Stimulated activated CD4-positive, alpha-beta T cell treated with anti-CD3 and anti-CD28 coated beads, Interleukin-4, amount 100 ng/mL, for 24 hours (primary cell): ENCODE measurements around the gene NBPF1.
"Not testable (repeated sequence)": the region's sequence is repeated elsewhere in the genome, so short reads cannot be mapped to it uniquely, and the experiment has no call there.

Experiments
- DNase-seq: peaks from one replicate; pipeline ENCODE4 v3.0.0-alpha.2; 2020

Gene NBPF1

DNA sequence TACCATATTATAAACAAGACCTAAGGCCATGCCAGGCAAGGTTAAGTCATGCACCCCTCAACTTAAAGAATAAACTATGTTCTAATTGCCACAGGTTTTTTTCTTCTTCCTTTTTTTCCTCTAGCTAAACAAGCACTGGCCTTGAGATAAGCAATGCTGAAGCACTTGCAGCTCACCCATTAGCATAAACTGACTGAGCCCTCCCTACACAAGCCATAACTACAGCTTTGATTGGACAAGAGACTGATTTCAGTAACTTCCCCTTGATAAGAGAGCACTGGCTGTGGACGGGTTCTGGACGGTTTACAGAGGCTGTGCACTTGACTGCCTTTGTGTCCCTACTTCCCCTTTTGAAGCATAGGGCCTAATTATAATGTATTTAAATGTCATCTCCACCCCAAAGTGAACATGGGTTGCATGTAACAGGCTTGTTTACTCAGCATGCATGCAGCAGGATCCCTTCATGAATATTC, 72.9 kb downstream of the NBPF1 start:
- DNase-seq: not testable (repeated sequence)

DNA sequence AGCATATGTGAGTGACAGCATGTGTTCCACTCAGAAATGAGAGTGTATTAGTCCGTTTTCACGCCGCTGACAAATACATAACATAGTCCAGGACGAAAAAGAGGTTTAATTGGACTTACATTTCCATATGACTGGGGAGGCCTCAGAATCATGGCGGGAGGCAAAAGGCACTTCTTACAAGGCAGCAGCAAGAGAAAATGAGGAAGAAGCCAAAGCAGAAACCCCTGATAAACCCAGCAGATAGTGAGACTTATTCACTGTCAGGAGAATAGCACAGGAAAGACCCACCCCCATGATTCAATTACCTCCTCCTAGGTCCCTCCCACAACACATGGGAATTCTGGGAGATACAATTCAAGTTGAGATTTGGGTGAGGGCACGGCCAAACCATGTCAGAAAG, 75.8 kb downstream of the NBPF1 start:
- DNase-seq: not testable (repeated sequence)

DNA sequence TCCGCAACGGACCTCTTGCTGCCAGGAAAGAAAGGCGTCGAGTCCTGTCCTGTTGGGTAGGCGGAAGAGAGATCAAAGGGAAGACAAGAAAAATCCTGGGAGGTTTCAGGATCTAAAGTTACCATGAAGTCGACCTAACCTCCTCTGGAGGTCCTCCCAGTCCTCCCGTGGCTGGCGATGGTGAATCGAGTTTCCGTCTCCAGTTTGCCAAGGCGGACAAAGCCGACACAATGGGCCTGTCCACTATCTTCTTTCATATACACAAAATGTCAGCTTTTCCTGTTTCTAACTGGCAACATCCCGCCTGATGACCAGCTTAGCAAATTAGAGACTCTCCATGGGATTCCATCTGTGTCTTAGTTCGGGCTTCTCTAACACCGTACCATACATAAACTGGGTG, 76.6 kb downstream of the NBPF1 start:
- DNase-seq: not testable (repeated sequence)

DNA sequence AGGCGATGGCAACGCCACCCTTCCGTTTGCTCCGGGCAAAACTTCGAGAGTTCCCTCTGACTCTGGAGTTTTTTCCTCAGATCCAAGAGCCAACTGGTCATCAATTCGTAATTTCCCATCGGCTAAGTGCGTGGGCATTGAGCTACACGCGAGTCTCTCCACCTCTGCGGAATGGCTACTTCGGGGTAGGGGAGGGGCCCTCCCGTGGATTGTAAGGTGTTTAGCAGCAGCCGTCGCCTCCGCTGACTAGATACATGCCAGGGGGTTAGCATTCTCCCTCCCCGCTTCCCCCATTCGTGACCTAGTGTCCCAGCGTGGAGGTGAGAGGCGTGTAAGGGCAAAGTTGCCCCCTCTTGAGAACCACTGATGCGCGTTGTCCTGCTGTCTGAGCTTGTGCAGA, 77.5 kb downstream of the NBPF1 start:
- DNase-seq: not testable (repeated sequence)

DNA sequence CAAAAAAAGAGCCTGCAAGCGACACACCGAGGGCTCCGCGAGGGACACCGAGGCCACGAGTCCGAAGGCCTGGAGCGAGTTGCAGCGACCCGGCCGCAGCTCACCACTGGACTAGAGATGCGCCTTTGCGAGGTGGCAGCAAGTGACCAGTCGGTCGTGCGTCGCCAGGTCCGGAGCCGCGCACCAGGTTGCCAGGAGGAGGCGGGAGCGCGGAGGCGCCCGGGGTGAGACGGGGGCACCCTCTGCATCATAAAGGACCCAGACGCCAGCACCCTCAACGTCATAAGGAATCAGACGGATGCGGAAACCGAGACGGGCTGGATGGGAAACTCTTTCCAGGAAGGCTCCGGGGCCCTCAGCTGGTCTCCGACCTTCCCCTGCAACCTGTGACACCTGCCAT, 77.9 kb downstream of the NBPF1 start:
- not testable (repeated sequence) for DNase-seq

DNA sequence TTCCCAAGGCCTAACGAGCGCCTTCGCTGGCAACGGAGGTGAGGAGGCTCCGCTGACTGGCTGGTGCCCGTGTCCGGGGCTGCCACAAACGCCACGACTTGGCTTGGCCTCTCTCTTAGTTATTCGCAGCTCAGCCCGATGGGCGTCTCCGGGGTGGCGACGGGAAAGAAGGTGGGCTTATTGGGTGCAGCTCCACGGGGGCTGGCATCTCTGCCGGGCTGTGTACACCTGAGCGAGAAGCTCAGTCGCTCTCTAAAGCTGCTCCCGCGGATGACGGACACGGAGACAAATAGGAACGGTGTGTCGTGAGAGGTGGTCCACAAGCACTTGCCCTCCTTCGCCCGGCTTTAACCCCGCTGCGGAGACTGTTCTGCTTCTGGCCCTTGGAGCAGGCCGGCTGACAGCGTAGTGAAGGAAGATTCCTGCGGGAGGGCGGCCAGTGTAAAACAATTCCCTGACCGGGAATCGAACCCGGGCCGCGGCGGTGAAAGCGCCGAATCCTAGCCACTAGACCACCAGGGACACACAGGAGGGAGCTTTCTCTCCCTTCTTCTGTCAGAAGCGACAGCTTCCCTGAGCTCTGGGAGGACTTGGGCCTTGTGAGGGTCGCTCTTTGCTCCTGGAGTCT, 78.4 kb downstream of the NBPF1 start:
- DNase-seq: peak; percentile 52

DNA sequence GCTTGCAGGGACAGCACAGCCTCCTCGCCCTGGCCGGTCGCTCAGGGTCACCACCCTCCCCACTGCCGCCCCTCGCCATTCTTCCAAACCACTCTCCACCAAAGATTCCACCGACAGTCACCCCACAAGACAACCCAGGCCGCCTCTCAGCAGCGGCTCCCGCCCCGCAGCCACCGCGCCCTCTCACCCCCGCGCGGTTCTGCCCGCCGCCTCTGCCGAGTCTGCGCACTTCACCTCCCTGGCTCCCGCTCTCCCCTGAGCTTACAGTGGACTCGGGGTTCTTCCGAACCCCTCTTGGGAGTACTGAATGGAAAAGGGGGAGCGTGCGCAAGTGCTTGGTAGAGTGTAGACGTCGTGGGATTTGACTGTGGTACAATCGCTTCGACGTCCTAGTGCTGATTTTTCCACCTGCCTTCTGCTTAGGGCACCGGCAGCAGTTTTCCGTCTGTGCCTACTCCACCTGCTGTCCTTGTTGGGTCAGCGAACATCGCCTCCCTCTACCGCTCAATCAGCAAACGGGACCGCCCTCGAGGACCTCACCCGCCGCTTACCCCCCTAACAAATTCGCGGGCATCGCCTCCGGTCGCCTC, 79.0 kb downstream of the NBPF1 start:
- not testable (repeated sequence) for DNase-seq

DNA sequence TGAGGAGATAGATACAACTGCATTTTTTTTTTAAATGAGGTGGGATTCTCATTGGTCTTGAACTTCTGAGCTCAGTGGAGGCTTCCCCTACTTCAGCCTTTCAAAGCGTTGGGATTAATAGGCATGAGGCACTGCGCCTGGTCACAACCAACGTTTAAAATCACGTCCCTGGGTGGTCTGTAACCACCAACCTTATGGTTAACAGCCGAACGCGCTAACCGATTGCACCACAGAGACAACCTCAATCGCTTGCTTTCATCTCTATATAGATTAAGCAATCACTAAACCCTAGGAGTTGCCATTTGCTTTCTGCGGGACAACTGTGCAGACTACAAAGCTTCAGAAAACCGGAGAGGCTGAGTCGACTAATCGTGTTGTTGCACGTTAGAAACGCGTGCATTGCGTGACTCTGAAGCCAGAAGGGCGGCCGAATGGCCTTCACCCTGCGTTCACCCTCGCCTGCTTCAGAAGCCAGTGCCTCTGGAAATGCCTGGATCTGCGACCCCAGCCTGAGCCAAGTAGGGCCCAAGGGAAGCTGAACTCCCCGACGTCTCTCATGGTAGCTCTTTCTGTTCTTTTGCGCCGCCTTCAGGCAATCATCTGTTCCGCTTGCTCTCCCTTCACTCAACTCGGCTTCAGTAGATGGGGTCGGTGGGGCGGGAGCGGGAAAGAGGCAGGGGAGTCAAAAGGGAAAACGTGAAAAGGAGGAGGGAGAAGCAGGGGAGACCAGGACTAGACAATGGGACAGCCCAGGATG, 81.0 kb downstream of the NBPF1 start:
- DNase-seq: not testable (repeated sequence)

DNA sequence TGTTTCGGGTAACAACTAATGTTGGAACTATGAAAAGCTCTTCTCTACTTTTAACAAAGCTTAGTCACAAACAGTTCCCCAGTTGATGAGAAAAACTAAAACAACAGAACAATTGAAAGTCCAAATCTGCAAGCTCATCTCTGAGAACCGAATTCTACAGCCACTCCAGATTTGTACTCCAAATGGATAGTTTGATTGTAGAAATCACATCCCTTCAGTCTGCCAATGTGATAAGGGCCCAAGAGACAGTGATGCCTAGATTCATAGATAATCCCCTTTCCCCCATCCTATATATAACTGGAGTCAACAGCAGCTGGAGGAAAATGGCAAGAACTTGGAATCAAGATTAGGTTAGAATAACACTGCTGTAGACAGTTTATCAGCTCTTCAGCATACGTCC, 85.0 kb downstream of the NBPF1 start:
- DNase-seq: not testable (repeated sequence)

DNA sequence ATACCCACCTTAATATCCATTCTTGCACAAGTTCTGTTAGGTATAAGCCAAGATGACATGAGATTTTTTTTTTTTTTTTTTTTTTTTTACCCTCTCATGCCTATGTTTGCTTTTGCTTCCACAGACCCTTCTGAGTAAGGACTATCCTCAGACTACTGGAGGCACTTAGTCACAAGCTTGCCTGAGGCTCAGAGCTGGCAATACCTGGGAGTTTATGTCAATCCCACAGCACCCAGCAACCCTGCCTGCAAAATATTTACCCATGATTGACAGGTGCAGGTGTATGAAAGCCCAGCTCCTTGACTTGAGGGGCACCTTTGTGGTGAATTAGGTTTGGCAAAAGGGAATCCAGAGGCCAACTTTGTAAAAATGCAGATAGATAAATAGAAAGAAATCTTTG, 87.6 kb downstream of the NBPF1 start:
- DNase-seq: not testable (repeated sequence)

DNA sequence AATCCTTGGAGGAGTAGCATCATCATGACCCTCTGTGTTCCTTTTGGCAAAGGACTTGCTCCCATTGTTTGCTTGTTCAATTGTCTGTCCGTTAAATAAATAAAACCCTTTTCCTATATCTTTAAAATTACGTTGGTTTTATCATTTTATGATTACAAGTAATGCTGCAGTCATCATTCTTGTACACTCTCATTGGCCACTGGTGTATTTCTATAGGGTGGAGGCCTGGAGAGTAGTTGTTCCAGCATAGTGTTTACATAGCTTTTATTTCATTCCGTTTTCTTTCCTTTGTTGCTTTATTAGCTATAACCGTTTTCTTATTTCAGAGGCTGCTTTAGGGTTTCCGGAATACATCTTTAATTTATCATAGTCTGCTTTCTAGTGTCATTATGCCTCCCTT, 91.7 kb downstream of the NBPF1 start:
- DNase-seq: not testable (repeated sequence)

DNA sequence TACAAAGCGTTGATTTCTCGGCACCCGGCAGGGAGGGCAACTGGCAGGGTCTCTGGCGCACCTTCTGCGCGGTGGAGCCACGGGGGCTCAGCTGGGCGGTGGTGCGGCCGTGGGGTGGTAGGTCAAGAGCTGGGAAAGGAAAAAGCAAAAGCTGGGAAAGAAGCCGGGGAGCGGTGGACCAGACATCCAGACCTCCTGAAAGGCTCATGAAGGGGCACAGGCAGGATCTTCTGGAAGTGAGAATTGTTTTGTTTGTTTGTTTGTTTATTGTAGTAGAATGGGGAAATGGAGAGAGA, 92.1 kb downstream of the NBPF1 start:
- no peak for DNase-seq

DNA sequence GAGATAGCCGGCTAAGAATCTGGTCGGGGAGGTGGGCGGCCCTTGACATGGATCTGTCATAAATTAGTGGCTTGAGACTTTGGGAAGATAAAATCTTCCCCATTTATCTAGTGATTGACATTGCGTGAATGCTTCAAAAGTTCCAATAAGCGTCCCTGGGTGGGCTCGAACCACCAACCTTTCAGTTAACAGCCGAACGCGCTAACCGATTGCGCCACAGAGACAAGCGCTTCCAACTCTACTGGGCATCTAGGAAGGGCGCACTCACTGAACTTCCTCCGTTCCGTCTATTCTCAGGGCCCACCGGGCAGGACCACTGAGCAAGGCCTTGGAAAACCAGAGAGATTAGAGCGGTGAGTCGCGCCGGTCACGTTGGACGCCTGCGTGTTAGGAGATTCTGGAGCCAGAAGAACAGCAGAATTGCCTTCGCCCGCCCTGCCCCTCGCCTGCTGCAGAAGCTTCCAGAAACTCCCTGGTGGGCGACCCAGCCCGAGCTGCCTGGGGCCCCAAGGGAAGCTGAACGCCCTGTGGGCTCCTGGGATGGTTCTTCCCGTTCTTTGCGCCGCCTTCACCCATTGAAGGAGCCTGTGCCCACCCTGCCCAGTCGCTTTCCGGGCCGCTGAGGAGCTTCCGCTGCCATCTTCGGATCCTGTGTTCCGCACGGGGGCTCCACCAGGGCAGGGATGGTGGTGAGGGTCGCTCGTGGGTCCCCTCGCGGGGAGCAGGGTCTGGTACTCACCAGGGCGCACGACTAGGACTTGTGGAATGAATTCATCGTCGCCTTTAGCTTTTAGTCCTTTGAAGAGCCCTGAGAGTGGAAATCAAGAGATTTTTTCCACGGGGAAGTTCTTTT, 92.7 kb downstream of the NBPF1 start:
- not testable (repeated sequence) for DNase-seq

DNA sequence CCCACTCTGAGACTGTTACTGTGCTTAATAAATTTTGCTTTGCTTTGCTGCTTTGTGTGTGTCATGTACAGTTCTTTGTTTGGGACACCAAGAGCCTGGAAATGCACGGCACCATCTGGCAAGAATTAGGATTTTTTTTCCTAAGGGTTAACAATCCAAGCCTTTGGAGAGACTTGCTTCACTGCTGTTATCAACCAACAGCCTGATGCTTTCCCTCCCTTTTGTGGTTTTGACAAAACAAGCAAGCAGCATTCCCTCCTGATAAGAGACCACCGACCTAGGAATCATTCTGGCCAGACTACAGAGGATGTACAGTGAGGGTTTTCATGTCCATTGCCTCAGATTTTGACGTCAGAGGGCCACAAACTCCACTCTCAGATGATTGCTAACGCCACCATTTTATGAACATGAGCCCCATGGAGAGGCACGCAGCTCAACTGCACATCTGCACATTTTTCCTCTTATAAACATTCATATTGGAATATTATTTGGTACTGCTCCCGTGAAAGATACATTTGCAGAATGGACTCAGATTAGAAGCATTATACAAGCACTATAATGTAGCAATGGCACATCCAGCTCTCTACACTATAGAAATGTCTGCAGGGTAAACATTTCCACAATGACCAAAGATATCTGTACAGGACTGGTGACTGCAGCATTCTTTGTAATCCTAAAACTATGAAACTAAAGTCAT, 94.0 kb downstream of the NBPF1 start:
- not testable (repeated sequence) for DNase-seq

DNA sequence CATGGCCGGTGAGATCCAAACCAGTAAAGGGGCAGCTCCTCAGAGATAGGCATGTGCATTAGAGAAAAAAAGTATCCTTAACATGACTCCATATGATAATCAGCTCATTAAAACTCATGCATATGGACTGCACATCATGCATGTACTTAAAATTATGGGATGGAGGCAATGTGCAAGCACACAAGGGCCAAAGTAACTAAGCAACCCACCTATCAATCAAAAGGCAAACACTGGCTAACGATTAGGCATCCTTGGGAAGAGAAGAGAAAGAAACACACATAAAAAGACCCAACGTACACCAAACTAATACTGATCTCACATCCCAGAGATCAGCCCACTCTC, 94.5 kb downstream of the NBPF1 start:
- not testable (repeated sequence) for DNase-seq

DNA sequence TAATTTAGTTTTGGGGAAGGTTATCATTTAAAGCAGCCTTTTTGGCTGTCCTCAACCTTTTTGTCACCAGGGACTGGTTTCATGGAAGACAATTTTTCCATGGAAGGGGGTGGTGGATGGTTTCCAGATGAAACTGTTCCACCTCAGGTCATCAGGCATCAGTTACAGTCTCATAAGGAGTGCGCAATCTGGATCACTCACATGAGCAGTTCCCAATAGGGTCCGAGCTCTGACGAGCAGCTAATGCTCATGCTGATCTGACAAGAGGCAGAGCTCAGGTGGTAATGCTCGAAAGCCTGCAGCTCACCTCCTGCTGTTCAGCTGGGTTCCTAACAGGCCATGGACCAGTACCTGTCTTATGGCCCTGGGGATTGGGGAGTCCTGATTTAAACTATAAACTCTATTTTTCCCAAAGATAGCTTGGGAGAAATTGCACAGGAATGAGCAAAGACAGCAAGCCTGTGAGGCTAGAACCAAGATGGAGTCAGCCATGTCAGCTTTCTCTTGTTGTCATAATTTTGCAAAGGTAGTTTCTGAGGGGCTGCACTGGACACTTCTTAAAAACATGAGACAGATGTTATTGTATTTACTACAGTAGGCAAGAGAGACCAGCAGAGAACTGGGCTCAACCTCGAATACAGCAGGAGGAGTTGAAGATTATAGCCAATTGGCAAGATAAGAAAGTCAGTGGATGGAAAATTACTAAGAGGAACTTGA, 96.5 kb downstream of the NBPF1 start:
- DNase-seq: not testable (repeated sequence)

DNA sequence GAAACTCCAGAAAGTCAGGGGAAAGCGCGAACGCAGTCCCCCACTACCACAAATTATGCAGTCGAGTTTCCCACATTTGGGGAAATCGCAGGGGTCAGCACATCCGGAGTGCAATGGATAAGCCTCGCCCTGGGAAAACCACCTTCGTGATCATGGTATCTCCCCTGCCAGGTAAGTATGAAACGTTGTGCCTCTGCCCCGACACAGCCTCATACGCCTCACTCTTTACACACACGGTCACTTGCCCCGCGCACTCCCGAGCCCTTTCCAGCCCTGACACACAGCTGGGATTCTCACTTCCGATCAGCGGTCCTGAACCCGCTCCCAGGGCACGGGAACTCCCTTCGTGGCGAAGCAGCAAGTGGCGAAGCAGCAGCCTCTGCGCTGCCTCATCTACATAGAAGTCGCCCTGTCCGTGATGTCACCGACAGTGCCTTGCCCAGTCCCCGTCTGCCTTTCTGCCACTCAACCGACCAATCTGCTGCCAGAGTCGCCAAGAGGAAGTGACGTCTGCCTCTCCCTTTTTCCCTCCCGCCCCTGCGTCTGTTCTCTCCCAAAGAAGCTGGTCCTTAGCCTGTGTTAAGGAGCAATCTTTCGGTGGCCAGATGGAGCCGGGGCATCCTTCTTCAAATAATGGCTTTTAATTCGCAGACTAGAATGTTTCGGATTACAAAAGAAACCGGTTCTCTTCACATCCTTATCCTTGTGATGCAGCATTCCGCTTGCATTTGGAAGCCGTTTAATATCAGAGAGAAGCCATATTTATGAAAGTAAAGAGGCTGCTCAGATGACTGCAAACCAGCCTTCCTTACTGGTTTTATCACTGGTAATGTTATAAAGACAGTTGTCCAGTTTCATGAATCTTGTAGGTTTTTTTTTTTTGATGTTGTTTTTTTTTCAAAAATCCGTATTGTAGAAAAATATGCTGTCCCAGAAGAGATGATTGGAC, 99.0 kb downstream of the NBPF1 start, which contains the start of gene RNU1-1:
Gene RNU1-1, minus strand, starts transcription at position 179 of the 949 bp plus-strand sequence.
- peak; percentile 69 for DNase-seq

DNA sequence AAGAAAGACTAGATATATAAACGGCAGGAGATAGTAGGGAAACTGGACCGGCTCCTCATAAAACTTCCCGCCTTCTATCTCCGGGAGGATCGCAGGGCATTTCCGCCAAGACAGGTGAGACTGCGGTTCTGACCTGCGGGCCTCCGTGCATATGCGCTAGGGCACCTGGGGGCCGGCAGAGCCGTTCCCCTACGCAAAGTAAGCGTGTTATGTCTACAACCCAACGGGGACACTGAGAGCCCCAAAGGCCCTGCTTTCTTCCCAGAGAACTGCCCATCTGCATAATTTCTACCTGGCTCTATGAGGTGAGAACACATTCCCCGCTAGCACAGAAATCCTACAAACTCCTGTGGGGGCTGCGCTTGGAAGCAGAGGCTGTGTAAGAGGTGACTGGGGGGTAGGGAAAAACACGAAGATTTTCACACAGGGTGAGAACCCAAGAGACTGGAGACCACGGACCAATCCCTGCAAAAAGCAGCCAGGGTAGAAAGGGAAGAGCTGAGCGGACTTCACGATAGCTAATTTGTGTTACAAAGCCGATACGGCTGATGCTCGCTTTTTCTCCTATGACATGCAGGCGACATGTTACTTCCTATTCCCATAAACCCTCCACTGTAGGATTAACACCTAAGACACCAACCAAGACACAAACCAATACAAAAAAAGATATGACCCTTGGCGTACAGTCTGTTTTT, 99.8 kb downstream of the NBPF1 start:
- peak; percentile 85 for DNase-seq

DNA sequence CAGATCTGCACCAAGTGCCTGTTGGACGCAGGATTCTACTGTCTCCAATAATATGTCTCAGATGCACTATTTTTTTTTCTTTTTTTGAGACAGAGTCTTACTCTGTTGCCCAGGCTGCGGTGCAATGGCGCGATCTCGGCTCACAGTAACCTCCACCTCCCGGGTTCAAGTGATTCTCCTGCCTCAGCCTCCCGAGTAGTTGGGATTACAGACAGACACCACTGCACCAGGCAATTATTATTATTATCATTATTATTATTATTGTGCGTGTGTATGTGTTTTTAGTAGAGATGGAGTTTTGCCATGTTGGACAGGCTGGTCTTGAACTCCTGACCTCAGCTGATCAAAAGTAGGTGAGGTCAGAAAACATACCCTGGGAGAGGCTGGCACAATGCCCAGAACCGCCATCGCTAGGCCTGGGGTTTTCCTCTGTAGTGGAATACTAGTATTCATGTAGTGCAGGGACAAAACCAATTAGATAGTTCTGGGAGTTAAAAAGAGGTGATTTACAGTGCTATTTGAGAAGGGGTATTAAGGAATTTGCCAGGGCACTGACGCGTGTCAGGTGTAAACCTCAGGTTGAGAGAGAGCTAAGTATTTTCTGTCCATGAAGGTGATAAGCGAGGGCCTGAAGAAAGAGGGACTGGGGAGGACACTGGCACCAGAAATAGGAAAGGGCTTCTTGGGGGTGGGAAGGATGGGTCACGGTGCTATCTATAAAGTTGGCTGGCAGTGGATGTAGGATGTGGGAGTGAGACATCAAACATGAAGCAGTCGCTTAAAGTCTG, 100.5 kb downstream of the NBPF1 start:
- DNase-seq: peak; percentile 52
